HCT116 (cell line): ENCODE data around the gene FBRS. TPM values are rescaled to one million over a fixed set of nuclear protein-coding genes. Genes with fewer than 3 reads are reported as not detected.

Experiments
- ATAC-seq: fragments of 200-7000 bp; cut with Tn5 transposase; 2 replicates; pipeline ENCODE4 v1.9.1; 2020; ENCODE audit warnings: mild to moderate bottlenecking, moderate library complexity
- BruUV-seq: library from RNA; stranded (reverse); fragments of 400-500 nt; replicated peaks from 2 replicates; lab custom pipeline; 2021; lab: Mats Ljungman, UMichigan
- CTCF ChIA-PET: fragments of 300-600 bp; sonication (Branson Sonifier 250); formaldehyde crosslinking; loops from one replicate; lab custom pipeline; 2021; ENCODE audit warnings: antibody characterized with exemption; lab: Charles Lee
- POLR2A ChIA-PET: fragments of 300-600, 350-600 bp; sonication (Branson Sonifier 250); formaldehyde crosslinking; loops from one replicate; lab custom pipeline; 2021; ENCODE audit warnings: antibody characterized with exemption; lab: Charles Lee
- RAD21 ChIA-PET, 2 experiments: fragments of 300-600 bp; sonication (Branson Sonifier 250); formaldehyde crosslinking; loops; one replicate each; lab custom pipeline; 2023; ENCODE audit warnings: low total read pairs in 2 of 2; ENCODE audit not compliant: uncharacterized antibody in 2 of 2, unreplicated experiment in 2 of 2, low non-redundant PET in 1 of 2; lab: Charles Lee
- DNase-seq: peaks from one replicate; pipeline ENCODE4 v3.0.0-alpha.2; 2010; ENCODE audit warnings: low read depth, low spot score
- H2AFZ ChIP-seq: fragments of 200-600 bp; shearing (Covaris generic), sonication (generic); 2 replicates; pipeline ENCODE4 v1.6.1; 2017; ENCODE audit warnings: low read depth, mixed run types, mixed read lengths, antibody characterized with exemption, low read length; ENCODE audit not compliant: poor library complexity, severe bottlenecking
- H3K27ac ChIP-seq: 2 replicates; pipeline ENCODE4 v1.5.1; 2012; ENCODE audit warnings: low read depth, low read length
- H3K27me3 ChIP-seq: fragments of 200-600 bp; sonication (generic); 2 replicates; pipeline ENCODE4 v1.6.1; 2016; ENCODE audit warnings: mixed run types, low read length, mixed read lengths; ENCODE audit not compliant: insufficient read depth
- H3K36me3 ChIP-seq, 2 experiments: fragments of 200-500 bp in 1 of 2; fragments of 200-600 bp in 1 of 2; sonication (Bioruptor generic) in 1 of 2; sonication (generic) in 1 of 2; 2 replicates each; pipeline versions ENCODE4 v1.5.1 to v1.6.1; 2014 to 2016; ENCODE audit warnings: low read length in 2 of 2, inconsistent platforms in 1 of 2, mixed read lengths in 1 of 2, mixed run types in 1 of 2; ENCODE audit not compliant: insufficient read depth in 2 of 2, control insufficient read depth in 1 of 2
- H3K4me1 ChIP-seq, 2 experiments: fragments of 200-600 bp in 1 of 2; sonication (generic) in 1 of 2; 2 replicates each; pipeline versions ENCODE4 v1.5.1 to v1.6.1; 2012 to 2017; ENCODE audit warnings: low read length in 2 of 2, inconsistent platforms in 1 of 2, mild to moderate bottlenecking in 1 of 2, mixed read lengths in 1 of 2, mixed run types in 1 of 2, moderate library complexity in 1 of 2; ENCODE audit not compliant: insufficient read depth in 2 of 2, control insufficient read depth in 1 of 2
- H3K4me2 ChIP-seq: fragments of 200-600 bp; sonication (generic); 2 replicates; pipeline ENCODE4 v1.6.1; 2017; ENCODE audit warnings: mixed run types, low read length, mixed read lengths
- H3K4me3 ChIP-seq, 2 experiments: fragments of 200-600 bp in 1 of 2; sonication (generic) in 1 of 2; replicated peaks in 1 of 2; 2 replicates each; pipeline ENCODE4 v1.5.1; 2011 to 2016; ENCODE audit warnings: low read length in 2 of 2, control low read depth in 1 of 2, low read depth in 1 of 2, mild to moderate bottlenecking in 1 of 2, mixed read lengths in 1 of 2, mixed run types in 1 of 2
- H3K79me2 ChIP-seq: fragments of 200-600 bp; sonication (generic); 2 replicates; pipeline ENCODE4 v1.6.1; 2017; ENCODE audit warnings: mild to moderate bottlenecking, mixed run types, low read length, moderate library complexity, mixed read lengths; ENCODE audit not compliant: insufficient read depth
- H3K9ac ChIP-seq: fragments of 200-600 bp; sonication (generic); 2 replicates; pipeline ENCODE4 v1.6.1; 2016; ENCODE audit warnings: low read length, mixed read lengths
- H3K9me2 ChIP-seq: fragments of 200-600 bp; sonication (generic), shearing (Covaris generic); 2 replicates; pipeline ENCODE4 v1.6.1; 2017; ENCODE audit warnings: mixed run types, mild to moderate bottlenecking, moderate library complexity; ENCODE audit not compliant: insufficient read depth
- H3K9me3 ChIP-seq, 2 experiments: fragments of 200-500 bp in 1 of 2; fragments of 200-600 bp in 1 of 2; sonication (Bioruptor generic) in 1 of 2; sonication (generic) in 1 of 2; 2 replicates each; pipeline ENCODE4 v1.6.1; 2014 to 2017; ENCODE audit warnings: low read length in 2 of 2, mixed read lengths in 2 of 2, inconsistent platforms in 1 of 2, low read depth in 1 of 2, mild to moderate bottlenecking in 1 of 2, mixed run types in 1 of 2, moderate library complexity in 1 of 2; ENCODE audit not compliant: control insufficient read depth in 1 of 2, insufficient read depth in 1 of 2
- H4K20me1 ChIP-seq: fragments of 200-600 bp; sonication (generic), shearing (Covaris generic); 2 replicates; pipeline ENCODE4 v1.6.1; 2017; ENCODE audit warnings: mixed run types, mild to moderate bottlenecking, moderate library complexity; ENCODE audit not compliant: insufficient read depth
- CEBPB ChIP-seq: IDR thresholded peaks from 2 replicates; pipeline ENCODE4 v1.6.1; 2012; ENCODE audit warnings: low read depth
- EGR1 ChIP-seq: IDR thresholded peaks from 2 replicates; pipeline ENCODE4 v1.6.1; 2012; ENCODE audit warnings: low read depth
- EZH2phosphoT487 ChIP-seq: fragments of 200-600 bp; IDR thresholded peaks from 2 replicates; pipeline ENCODE4 v1.6.1; 2018; ENCODE audit warnings: antibody characterized with exemption, borderline replicate concordance
- FOSL1 ChIP-seq: IDR thresholded peaks from 2 replicates; pipeline ENCODE4 v1.6.1; 2012; ENCODE audit warnings: low read depth
- JUND ChIP-seq: IDR thresholded peaks from 2 replicates; pipeline ENCODE4 v1.6.1; 2012
- POLR2AphosphoS5 ChIP-seq: IDR thresholded peaks from 2 replicates; pipeline ENCODE4 v1.6.1; 2011; ENCODE audit warnings: mild to moderate bottlenecking, low read depth, low read length, moderate library complexity
- RAD21 ChIP-seq: IDR thresholded peaks from 2 replicates; pipeline ENCODE4 v1.6.1; 2012; ENCODE audit warnings: low read depth, mild to moderate bottlenecking
- SIN3A ChIP-seq: IDR thresholded peaks from 2 replicates; pipeline ENCODE4 v1.6.1; 2012; ENCODE audit warnings: low read depth
- SRF ChIP-seq: IDR thresholded peaks from 2 replicates; pipeline ENCODE4 v1.6.1; 2012; ENCODE audit warnings: low read depth
- YY1 ChIP-seq: IDR thresholded peaks from 2 replicates; pipeline ENCODE4 v1.6.1; 2011; ENCODE audit warnings: low read length, low read depth, moderate library complexity, mild to moderate bottlenecking; ENCODE audit not compliant: insufficient replicate concordance; ENCODE audit errors: extremely low read depth
- ZNF274 ChIP-seq: fragments of 200-500 bp; sonication (Bioruptor generic); IDR thresholded peaks from 2 replicates; pipeline ENCODE4 v1.6.1; 2014; ENCODE audit warnings: mild to moderate bottlenecking, low read depth, low read length, inconsistent platforms
- intact Hi-C: fragments of 100-400 bp; cut with micrococcal nuclease; formaldehyde crosslinking; loops from 2 replicates; pipeline ENCODE4 v1.10.0; 2022
- total RNA-seq: library from RNA; stranded (reverse); gene quantifications from one replicate; pipeline ENCODE4 v1.2.1, GENCODE V29; 2021; ENCODE audit not compliant: unreplicated experiment
- TF ChIP-seq, protein P1 (sequence below), 3 experiments: fragments of 200-600 bp in 1 of 3; sonication (generic) in 1 of 3; IDR thresholded peaks in 2 of 3; conservative IDR thresholded peaks in 1 of 3; 2 replicates each; pipeline ENCODE4 v1.5.1; 2012 to 2017; ENCODE audit warnings: low read depth in 2 of 3, low read length in 2 of 3, antibody characterized with exemption in 1 of 3, borderline replicate concordance in 1 of 3, control low read depth in 1 of 3, mild to moderate bottlenecking in 1 of 3, mixed read lengths in 1 of 3, mixed run types in 1 of 3, moderate library complexity in 1 of 3; ENCODE audit not compliant: insufficient read depth in 1 of 3
- TF ChIP-seq, protein P2 (sequence below): IDR thresholded peaks from 2 replicates; pipeline ENCODE4 v1.6.1; 2012
- TF ChIP-seq, protein P3 (sequence below): IDR thresholded peaks from 2 replicates; pipeline ENCODE4 v1.6.1; 2011; ENCODE audit warnings: mild to moderate bottlenecking, low read length, moderate library complexity; ENCODE audit not compliant: insufficient replicate concordance; ENCODE audit errors: extremely low read depth
- TF ChIP-seq, protein P4 (sequence below): IDR thresholded peaks from 2 replicates; pipeline ENCODE4 v1.6.1; 2012; ENCODE audit warnings: low read depth
- TF ChIP-seq, protein P5 (sequence below): IDR thresholded peaks from 2 replicates; pipeline ENCODE4 v1.6.1; 2012

The FBRS gene
- total RNA-seq, 1 experiment from 2014 or later: 65.3 TPM

DNA sequence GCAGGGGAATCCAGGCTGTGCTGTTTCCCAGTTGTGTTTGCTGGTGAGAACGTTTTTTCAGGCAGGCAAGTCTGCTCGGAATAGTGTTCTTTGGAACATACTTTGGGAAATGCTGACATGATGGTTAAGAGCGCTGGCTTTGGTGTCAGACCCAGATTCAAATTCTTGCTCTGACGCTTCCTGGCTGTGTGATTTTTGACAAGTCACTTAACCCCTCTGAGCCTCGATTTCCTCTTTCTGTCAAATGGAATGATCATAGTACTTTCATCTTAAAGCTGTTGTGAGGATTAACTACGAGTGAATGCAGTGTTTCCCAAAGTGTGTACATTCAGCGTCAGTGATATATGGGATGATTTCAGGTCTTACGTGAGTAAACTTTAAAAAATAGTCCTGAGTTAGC lies 4.8 kb downstream of the FBRS start:
- ChIA-PET POLR2A (no interaction called here), RAD21 (no interaction called here), CTCF (no interaction called here)
- Histone ChIP-seq H3K79me2 (peaks cover 42% of the 10 kb centered on the region), H3K27ac (no peak overlapping the region), H3K27me3 (no peaks in the 10 kb centered on the region), H3K9me3 (no peaks in the 10 kb centered on the region), H3K9ac (no peak overlapping the region), H4K20me1 (no peaks in the 10 kb centered on the region), H3K4me3 (no peak overlapping the region), H3K4me1 (peaks cover 9 to 13% of the 10 kb centered on the region in 2 experiments), H3K4me2 (no peak overlapping the region)
- DNase-seq: no peak
- intact Hi-C loops: no loop called here
- no peak for TF ChIP-seq ZNF274
- TF ChIP-seq EZH2phosphoT487: no peak
- TF ChIP-seq, protein P1, sequence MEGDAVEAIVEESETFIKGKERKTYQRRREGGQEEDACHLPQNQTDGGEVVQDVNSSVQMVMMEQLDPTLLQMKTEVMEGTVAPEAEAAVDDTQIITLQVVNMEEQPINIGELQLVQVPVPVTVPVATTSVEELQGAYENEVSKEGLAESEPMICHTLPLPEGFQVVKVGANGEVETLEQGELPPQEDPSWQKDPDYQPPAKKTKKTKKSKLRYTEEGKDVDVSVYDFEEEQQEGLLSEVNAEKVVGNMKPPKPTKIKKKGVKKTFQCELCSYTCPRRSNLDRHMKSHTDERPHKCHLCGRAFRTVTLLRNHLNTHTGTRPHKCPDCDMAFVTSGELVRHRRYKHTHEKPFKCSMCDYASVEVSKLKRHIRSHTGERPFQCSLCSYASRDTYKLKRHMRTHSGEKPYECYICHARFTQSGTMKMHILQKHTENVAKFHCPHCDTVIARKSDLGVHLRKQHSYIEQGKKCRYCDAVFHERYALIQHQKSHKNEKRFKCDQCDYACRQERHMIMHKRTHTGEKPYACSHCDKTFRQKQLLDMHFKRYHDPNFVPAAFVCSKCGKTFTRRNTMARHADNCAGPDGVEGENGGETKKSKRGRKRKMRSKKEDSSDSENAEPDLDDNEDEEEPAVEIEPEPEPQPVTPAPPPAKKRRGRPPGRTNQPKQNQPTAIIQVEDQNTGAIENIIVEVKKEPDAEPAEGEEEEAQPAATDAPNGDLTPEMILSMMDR (IDR thresholded peaks at IDR 0.05 in 2 of 3, conservative IDR thresholded peaks at IDR 0.05 in 1 of 3; ENCODE audit: borderline replicate concordance in 1 of 3, insufficient read depth in 1 of 3, low read depth in 2 of 3, low read length in 2 of 3): no peak
- TF ChIP-seq EGR1: no peak
- no peak for TF ChIP-seq SIN3A
- TF ChIP-seq JUND: no peak
- TF ChIP-seq YY1: no peak
- TF ChIP-seq POLR2AphosphoS5: no peak
- no peak for TF ChIP-seq RAD21
- TF ChIP-seq, protein P2, sequence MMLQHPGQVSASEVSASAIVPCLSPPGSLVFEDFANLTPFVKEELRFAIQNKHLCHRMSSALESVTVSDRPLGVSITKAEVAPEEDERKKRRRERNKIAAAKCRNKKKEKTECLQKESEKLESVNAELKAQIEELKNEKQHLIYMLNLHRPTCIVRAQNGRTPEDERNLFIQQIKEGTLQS: no peak
- no peak for TF ChIP-seq CEBPB
- TF ChIP-seq, protein P3, sequence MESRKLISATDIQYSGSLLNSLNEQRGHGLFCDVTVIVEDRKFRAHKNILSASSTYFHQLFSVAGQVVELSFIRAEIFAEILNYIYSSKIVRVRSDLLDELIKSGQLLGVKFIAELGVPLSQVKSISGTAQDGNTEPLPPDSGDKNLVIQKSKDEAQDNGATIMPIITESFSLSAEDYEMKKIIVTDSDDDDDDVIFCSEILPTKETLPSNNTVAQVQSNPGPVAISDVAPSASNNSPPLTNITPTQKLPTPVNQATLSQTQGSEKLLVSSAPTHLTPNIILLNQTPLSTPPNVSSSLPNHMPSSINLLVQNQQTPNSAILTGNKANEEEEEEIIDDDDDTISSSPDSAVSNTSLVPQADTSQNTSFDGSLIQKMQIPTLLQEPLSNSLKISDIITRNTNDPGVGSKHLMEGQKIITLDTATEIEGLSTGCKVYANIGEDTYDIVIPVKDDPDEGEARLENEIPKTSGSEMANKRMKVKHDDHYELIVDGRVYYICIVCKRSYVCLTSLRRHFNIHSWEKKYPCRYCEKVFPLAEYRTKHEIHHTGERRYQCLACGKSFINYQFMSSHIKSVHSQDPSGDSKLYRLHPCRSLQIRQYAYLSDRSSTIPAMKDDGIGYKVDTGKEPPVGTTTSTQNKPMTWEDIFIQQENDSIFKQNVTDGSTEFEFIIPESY: no peak
- TF ChIP-seq, protein P4, sequence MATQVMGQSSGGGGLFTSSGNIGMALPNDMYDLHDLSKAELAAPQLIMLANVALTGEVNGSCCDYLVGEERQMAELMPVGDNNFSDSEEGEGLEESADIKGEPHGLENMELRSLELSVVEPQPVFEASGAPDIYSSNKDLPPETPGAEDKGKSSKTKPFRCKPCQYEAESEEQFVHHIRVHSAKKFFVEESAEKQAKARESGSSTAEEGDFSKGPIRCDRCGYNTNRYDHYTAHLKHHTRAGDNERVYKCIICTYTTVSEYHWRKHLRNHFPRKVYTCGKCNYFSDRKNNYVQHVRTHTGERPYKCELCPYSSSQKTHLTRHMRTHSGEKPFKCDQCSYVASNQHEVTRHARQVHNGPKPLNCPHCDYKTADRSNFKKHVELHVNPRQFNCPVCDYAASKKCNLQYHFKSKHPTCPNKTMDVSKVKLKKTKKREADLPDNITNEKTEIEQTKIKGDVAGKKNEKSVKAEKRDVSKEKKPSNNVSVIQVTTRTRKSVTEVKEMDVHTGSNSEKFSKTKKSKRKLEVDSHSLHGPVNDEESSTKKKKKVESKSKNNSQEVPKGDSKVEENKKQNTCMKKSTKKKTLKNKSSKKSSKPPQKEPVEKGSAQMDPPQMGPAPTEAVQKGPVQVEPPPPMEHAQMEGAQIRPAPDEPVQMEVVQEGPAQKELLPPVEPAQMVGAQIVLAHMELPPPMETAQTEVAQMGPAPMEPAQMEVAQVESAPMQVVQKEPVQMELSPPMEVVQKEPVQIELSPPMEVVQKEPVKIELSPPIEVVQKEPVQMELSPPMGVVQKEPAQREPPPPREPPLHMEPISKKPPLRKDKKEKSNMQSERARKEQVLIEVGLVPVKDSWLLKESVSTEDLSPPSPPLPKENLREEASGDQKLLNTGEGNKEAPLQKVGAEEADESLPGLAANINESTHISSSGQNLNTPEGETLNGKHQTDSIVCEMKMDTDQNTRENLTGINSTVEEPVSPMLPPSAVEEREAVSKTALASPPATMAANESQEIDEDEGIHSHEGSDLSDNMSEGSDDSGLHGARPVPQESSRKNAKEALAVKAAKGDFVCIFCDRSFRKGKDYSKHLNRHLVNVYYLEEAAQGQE: no peak
- TF ChIP-seq FOSL1: no peak
- TF ChIP-seq, protein P5, sequence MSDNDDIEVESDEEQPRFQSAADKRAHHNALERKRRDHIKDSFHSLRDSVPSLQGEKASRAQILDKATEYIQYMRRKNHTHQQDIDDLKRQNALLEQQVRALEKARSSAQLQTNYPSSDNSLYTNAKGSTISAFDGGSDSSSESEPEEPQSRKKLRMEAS: no peak
- no peak for TF ChIP-seq SRF
- TF ChIP-seq, all 23 proteins: peak for 0
- no peak for ATAC-seq
- no peaks in the 10 kb centered on the region for H3K9me2 ChIP-seq
- BruUV-seq: no TSS peak
- H2AFZ ChIP-seq: no peak overlapping the region
- peaks cover 34 to 35% of the 10 kb centered on the region in 2 experiments for H3K36me3 ChIP-seq
